BJ (cell line): ENCODE data around the gene ATXN7L3. TPM values are rescaled to one million over a fixed set of nuclear protein-coding genes. Genes with fewer than 3 reads are reported as not detected.
"Not testable (repeated sequence)": the region's sequence is repeated elsewhere in the genome, so short reads cannot be mapped to it uniquely, and the experiment has no call there.

Experiments
- CTCF ChIA-PET: fragments of 350-600 bp; formaldehyde crosslinking; extraction: SDS; loops from one replicate; lab custom pipeline; 2021; ENCODE audit warnings: antibody characterized with exemption, inconsistent platforms; lab: Yijun Ruan, JAX
- POLR2A ChIA-PET: fragments of 300-600 bp; sonication (Branson Sonifier 250); formaldehyde crosslinking; extraction: SDS; loops from one replicate; lab custom pipeline; 2021; ENCODE audit warnings: antibody characterized with exemption; lab: Charles Lee
- DNase-seq: peaks from one replicate; pipeline ENCODE4 v3.0.0-alpha.2; 2011; ENCODE audit warnings: low read depth
- H3K27me3 ChIP-seq: 2 replicates; pipeline ENCODE4 v1.6.0; 2011; ENCODE audit warnings: low read length; ENCODE audit not compliant: control insufficient read depth, insufficient read depth
- H3K36me3 ChIP-seq: 2 replicates; pipeline ENCODE4 v1.5.1; 2011; ENCODE audit warnings: low read length; ENCODE audit not compliant: control insufficient read depth, insufficient read depth
- H3K4me3 ChIP-seq: 2 replicates; pipeline ENCODE4 v1.5.1; 2011; ENCODE audit warnings: low read depth, mild to moderate bottlenecking, control low read depth, low read length
- polyA plus RNA-seq: library from polyadenylated mRNA; depleted of rRNA; stranded (reverse); fragments of >200 nt; gene quantifications from 2 replicates; pipeline ENCODE4 v1.2.3, GENCODE V29; 2011; rRNA removed
- small RNA-seq: library from RNA; depleted of rRNA; stranded (forward); fragments of <200 nt; gene quantifications from one replicate; pipeline ENCODE3, GENCODE V24; 2012; ENCODE audit warnings: low replicate concordance, low read depth; ENCODE audit not compliant: insufficient read length
- TF ChIP-seq, protein P1 (sequence below): IDR thresholded peaks from 2 replicates; pipeline ENCODE4 v1.5.1; 2011; ENCODE audit warnings: low read depth, mild to moderate bottlenecking, control low read depth, inconsistent platforms, low read length, moderate library complexity; ENCODE audit not compliant: insufficient read depth

The ATXN7L3 gene
- polyA plus RNA-seq, 1 experiment, result 47.0 TPM

DNA sequence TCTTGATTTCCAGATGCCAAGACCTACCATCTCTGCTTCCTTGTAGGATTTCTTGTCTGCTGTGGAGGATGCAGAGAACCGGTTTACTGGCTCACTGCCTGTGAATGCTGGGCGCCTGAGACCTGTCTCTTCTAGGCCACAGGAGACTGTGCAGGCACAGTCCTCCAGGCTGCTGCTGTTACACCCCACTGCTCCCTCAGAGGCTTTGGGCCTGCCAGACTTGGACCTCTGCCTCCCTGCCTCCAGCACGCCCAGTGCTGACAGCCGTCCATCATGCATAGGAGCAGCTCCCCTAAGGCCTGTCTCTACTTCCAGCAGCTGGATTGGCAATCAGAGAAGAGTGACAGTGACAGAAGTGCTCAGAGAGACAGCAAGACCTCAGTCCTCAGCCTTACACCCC, 51.9 kb downstream of the ATXN7L3 start:
- TF ChIP-seq, protein P1, sequence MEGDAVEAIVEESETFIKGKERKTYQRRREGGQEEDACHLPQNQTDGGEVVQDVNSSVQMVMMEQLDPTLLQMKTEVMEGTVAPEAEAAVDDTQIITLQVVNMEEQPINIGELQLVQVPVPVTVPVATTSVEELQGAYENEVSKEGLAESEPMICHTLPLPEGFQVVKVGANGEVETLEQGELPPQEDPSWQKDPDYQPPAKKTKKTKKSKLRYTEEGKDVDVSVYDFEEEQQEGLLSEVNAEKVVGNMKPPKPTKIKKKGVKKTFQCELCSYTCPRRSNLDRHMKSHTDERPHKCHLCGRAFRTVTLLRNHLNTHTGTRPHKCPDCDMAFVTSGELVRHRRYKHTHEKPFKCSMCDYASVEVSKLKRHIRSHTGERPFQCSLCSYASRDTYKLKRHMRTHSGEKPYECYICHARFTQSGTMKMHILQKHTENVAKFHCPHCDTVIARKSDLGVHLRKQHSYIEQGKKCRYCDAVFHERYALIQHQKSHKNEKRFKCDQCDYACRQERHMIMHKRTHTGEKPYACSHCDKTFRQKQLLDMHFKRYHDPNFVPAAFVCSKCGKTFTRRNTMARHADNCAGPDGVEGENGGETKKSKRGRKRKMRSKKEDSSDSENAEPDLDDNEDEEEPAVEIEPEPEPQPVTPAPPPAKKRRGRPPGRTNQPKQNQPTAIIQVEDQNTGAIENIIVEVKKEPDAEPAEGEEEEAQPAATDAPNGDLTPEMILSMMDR, result no peak
- no peak overlapping the region for H3K4me3 ChIP-seq
- no peak for DNase-seq
- POLR2A ChIA-PET, result no interaction called here
- H3K27me3 ChIP-seq, result no peaks in the 10 kb centered on the region
- H3K36me3 ChIP-seq, result no peaks in the 10 kb centered on the region
- CTCF ChIA-PET, result no interaction called here

DNA sequence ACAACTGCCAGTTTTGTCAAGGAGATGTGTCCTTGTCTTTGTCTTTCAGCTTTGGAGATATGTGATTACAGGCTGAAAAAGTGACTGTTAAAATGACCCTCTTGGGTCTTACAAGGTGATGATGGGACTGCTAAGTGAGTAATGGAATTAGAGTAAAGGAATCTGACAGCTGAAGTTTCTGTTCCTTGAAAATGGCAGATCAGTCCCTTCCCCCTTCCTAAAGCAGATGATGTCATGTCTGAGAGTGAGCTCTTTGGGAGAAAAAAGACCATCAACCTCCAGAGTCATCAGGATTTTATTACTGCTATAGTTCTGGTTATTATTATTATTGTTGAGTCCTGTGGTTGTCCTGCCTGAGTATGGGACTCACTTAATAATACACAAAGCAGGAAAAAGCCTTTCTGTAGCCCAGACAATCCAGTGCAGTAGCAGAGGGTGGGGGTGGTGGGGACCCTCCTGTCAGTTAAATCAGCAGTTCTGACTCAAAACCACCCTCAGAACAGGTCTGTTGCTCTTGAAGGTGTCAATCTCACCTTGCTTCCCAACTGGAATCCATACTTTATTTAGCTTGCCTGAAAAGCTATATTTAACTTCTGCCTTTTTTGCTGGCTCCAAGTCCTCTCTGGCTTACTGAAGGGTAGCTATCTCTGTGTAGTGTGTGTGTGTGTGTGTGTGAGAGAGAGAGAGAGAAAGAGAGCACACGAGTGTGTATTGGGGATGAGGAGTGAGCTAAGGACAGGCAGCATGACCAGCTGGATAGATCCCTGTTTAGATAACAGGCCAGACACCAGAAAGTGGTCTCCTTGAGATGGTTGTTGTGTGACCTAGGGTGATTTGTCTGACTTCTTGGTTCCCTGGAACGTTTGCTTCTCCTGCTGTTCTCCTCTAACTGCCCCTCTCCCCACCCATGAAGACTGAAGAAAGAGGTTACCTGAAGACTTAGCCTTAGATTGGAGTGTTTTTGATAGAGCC, 53.0 kb downstream of the ATXN7L3 start:
- no peaks in the 10 kb centered on the region for H3K27me3 ChIP-seq
- H3K36me3 ChIP-seq, result no peaks in the 10 kb centered on the region
- TF ChIP-seq, protein P1, result no peak
- POLR2A ChIA-PET, result interaction anchor here (0.7 kb wide), 1 partner anchor 9 kb away, joined by 3 read pairs; no protein-coding TSS in a partner anchor
- CTCF ChIA-PET, result interaction anchor here (2.2 kb wide), 1 partner anchor 22 kb away, joined by 13 read pairs; no protein-coding TSS in a partner anchor
- H3K4me3 ChIP-seq, result no peak overlapping the region
- no peak for DNase-seq

DNA sequence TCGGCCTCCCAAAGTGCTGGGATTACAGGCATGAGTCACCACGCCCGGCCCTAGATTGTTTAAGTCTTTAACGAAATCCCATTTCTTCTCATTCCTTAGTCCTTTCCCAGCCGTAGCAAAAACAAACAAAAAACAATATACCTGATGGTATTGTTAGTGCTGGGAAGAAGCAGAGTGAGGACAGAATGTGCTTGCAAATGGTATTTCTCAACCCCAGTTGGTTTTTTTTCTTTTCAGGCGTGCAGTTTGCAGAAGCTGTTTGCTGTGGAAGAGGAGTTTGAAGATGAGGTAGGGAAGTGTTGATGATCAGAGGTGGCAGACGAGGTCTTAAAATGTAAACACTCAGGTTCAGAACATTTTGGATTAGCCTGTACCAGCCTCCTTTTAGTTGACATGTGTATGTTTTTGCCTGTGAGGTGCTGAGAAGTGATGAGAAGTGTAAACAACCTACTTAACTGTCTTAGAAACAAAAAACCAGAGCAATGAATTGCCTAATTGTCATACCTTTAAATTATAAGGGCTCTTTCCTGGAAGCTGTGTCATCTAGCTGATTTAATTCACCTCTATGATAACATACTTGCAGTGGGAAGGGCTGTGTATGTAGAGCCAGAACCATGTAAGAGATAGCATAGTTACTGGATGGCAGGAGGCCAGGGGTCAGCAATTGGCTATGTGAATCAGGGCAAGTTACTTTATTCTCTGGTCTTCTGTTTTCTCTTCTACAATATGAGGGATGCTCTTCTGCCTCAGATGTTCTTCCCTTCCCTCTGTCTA, 54.5 kb downstream of the ATXN7L3 start:
- CTCF ChIA-PET, result interaction anchor here (1.3 to 2.2 kb wide), 2 partner anchors 24 to 185 kb away, joined by 3 to 13 read pairs; no protein-coding TSS in a partner anchor
- Histone ChIP-seq H3K4me3 (no peak overlapping the region), H3K36me3 (no peaks in the 10 kb centered on the region), H3K27me3 (no peaks in the 10 kb centered on the region)
- POLR2A ChIA-PET, result no interaction called here
- no peak for DNase-seq
- TF ChIP-seq, protein P1, result no peak

DNA sequence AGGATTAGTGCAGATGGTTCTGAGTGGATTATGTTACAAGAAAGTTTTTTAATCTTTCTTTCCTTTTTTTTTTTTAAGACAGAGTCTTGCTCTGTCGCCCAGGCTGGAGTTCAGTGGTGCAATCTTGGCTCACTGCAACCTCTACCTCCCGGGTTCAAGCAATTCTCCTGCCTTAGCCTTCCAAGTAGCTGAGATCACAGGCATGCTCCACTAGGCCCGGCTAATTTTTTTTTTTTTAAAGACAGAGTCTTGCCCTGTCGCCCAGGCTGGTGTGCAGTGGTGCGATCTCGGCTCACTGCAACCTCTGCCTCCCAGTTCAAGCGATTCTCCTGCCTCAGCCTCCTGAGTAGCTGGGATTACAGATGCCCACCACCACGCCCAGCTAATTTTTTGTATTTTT, 55.8 kb downstream of the ATXN7L3 start:
- H3K27me3 ChIP-seq, H3K4me3 ChIP-seq, POLR2A ChIA-PET, H3K36me3 ChIP-seq, DNase-seq: not testable (repeated sequence)
- CTCF ChIA-PET, result interaction anchor here (0.7 to 2.0 kb wide), 3 partner anchors 9 to 23 kb away, joined by 3 to 11 read pairs (median 4); no protein-coding TSS in a partner anchor

Small RNAs within 50 kb of the gene (small RNA-seq; reads per million reads assigned to genes)
- not detected for gene MIR6782

Other genes starting within 250 kb of the ATXN7L3 start
- not detected in 2 replicates for gene PYY, start 245.9 kb downstream of the ATXN7L3 start, polyA plus RNA-seq
- 1.1 and 1.6 TPM in 2 replicates for gene NAGS, start 195.3 kb downstream of the ATXN7L3 start, polyA plus RNA-seq
- gene TMEM101, start 184.9 kb downstream of the ATXN7L3 start, polyA plus RNA-seq, result 28.2 and 47.9 TPM in 2 replicates
- gene LSM12, start 133.2 kb downstream of the ATXN7L3 start, polyA plus RNA-seq, result 36.3 and 51.7 TPM in 2 replicates
- gene G6PC3, start 129.1 kb downstream of the ATXN7L3 start, polyA plus RNA-seq, result 115 and 151 TPM in 2 replicates
- gene HDAC5, start 76.2 kb downstream of the ATXN7L3 start, polyA plus RNA-seq, result 46.4 and 102 TPM in 2 replicates
- gene HROB, start 58.0 kb downstream of the ATXN7L3 start, polyA plus RNA-seq, result 2.1 and 3.4 TPM in 2 replicates
- 0.04 TPM in 1 of 2 replicates, not detected in the other for gene ASB16, start 29.2 kb downstream of the ATXN7L3 start, polyA plus RNA-seq
- 43.8 and 64.0 TPM in 2 replicates for gene TMUB2, start 12.9 kb downstream of the ATXN7L3 start, polyA plus RNA-seq
- gene UBTF, start 19.8 kb upstream of the ATXN7L3 start, polyA plus RNA-seq, result 19.8 and 21.1 TPM in 2 replicates
- not detected in 2 replicates for gene SLC4A1, start 68.3 kb upstream of the ATXN7L3 start, polyA plus RNA-seq
- 0.31 and 0.58 TPM in 2 replicates for gene RUNDC3A, start 108.7 kb upstream of the ATXN7L3 start, polyA plus RNA-seq
- 51.9 and 84.5 TPM in 2 replicates for gene SLC25A39, start 124.9 kb upstream of the ATXN7L3 start, polyA plus RNA-seq
- 213 and 581 TPM in 2 replicates for gene GRN, start 145.4 kb upstream of the ATXN7L3 start, polyA plus RNA-seq
- gene FAM171A2, start 164.0 kb upstream of the ATXN7L3 start, polyA plus RNA-seq, result 1.3 and 2.3 TPM in 2 replicates
- gene ITGA2B, start 189.8 kb upstream of the ATXN7L3 start, polyA plus RNA-seq, result 0.05 and 0.11 TPM in 2 replicates